Suprapubic skin (tissue), 4 donors: ENCODE measurements around the gene PCBP3. TPM values are rescaled to one million over a fixed set of nuclear protein-coding genes. Genes with fewer than 3 reads are reported as not detected.

Experiments used
- DNase-seq, 2 donors: peaks; one replicate each; pipeline ENCODE4 v3.0.0-alpha.2; 2019; ENCODE audit warnings: low spot score in 2 of 2
- H3K27ac ChIP-seq: fragments of 200-600 bp; sonication (generic); one replicate; pipeline ENCODE4 v1.5.1; 2019
- H3K27me3 ChIP-seq: fragments of 200-600 bp; sonication (generic); one replicate; pipeline ENCODE4 v1.5.1; 2019
- H3K36me3 ChIP-seq: fragments of 200-600 bp; sonication (generic); one replicate; pipeline ENCODE4 v1.5.1; 2019
- H3K4me1 ChIP-seq: fragments of 200-600 bp; sonication (generic); one replicate; pipeline ENCODE4 v1.5.1; 2019
- H3K4me3 ChIP-seq: fragments of 200-600 bp; sonication (generic); one replicate; pipeline ENCODE4 v1.5.1; 2019; ENCODE audit warnings: mild to moderate bottlenecking
- H3K9me3 ChIP-seq: fragments of 200-600 bp; sonication (generic); one replicate; pipeline ENCODE4 v1.5.1; 2019
- EP300 ChIP-seq: sonication (generic); formaldehyde crosslinking; IDR thresholded peaks from one replicate; pipeline ENCODE4 v1.6.1; 2017; ENCODE audit warnings: antibody characterized with exemption
- POLR2A ChIP-seq, 2 donors: fragments of 450-650 bp; IDR thresholded peaks; one replicate each; pipeline ENCODE4 v1.6.1; 2017; ENCODE audit warnings: antibody characterized with exemption in 2 of 2, mild to moderate bottlenecking in 2 of 2, moderate library complexity in 2 of 2
- POLR2AphosphoS5 ChIP-seq, 3 donors: sonication (generic); formaldehyde crosslinking; IDR thresholded peaks; one replicate each; pipeline ENCODE4 v1.6.1; 2017; ENCODE audit warnings: antibody characterized with exemption in 3 of 3
- WGBS: methylation state at CpG from one replicate; pipeline ENCODE4 v1.1.5; 2018; 5-methylcytosine and 5-hydroxymethylcytosine counted together
- total RNA-seq, 4 donors: library from RNA; depleted of rRNA; stranded (reverse); fragments of >200 nt; gene quantifications; one replicate each; pipeline ENCODE4 v1.1.0, GENCODE V29; 2016
- TF ChIP-seq, protein P1 (sequence below), 2 donors: fragments of 200-600 bp in 1 of 2; fragments of 450-650 bp in 1 of 2; sonication (generic) in 1 of 2; IDR thresholded peaks; one replicate each; pipeline ENCODE4 v1.5.1; 2016 to 2019; ENCODE audit warnings: antibody characterized with exemption in 2 of 2, mild to moderate bottlenecking in 1 of 2, moderate library complexity in 1 of 2

The PCBP3 gene
- total RNA-seq, 4 donors from 2014 or later = 0.97 to 7.3 (median 2.7) TPM

DNA sequence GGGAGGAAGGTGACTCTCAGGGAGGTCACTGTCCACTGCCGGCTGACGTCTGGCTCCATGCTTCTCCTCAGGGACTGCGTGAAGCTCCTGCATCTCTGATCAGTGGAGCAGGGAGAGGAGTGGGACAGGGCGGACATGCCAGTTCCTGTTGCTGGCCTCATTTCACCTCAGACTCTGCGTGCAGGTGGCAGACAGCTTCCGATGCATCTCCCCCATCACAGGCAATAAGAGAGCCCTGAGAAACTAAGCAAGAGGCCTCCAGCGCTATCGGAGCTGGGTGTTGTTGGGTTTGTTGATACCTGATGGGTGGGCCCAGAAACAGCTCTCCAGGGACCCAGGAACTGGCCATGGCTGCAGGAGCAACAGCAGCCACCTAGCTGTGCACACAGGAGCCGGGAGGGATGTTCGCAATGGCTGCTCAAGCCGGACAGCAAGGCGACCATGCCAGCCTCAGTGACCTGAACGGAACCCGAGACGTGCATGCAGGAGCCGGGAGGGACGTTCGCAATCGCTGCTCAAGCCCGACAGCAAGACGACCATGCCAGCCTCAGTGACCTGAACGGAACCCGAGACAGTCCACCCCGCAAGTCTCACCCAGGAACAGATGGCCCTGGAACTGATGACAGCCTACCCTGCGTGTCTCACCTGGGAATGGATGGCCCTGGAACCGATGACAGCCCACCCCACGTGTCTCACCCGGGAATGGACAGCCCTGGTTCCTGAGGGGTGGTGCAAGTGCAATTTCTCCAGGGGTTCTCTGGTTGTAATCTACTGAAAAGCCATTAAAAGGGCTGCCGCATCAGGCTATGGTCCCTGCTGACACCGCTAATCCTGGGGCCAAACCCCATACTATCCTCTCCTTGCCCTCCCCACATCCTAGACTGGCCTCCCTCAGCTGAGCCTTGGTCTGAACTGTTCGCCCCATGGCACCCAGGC is 14.2 kb upstream of the PCBP3 start:
- H3K36me3 ChIP-seq = no peaks in the 10 kb centered on the region
- DNase-seq = peak in 1 of 2 donors; percentile 73
- H3K27me3 ChIP-seq = peaks cover 36% of the 10 kb centered on the region
- no peak overlapping the region for H3K4me3 ChIP-seq
- WGBS = 77% methylated on average over 22 of the region's 31 CpGs
- no peaks in the 10 kb centered on the region for H3K4me1 ChIP-seq
- TF ChIP-seq POLR2A (IDR thresholded peaks at IDR 0.05) = no peak
- no peak for TF ChIP-seq EP300
- TF ChIP-seq, protein P1, sequence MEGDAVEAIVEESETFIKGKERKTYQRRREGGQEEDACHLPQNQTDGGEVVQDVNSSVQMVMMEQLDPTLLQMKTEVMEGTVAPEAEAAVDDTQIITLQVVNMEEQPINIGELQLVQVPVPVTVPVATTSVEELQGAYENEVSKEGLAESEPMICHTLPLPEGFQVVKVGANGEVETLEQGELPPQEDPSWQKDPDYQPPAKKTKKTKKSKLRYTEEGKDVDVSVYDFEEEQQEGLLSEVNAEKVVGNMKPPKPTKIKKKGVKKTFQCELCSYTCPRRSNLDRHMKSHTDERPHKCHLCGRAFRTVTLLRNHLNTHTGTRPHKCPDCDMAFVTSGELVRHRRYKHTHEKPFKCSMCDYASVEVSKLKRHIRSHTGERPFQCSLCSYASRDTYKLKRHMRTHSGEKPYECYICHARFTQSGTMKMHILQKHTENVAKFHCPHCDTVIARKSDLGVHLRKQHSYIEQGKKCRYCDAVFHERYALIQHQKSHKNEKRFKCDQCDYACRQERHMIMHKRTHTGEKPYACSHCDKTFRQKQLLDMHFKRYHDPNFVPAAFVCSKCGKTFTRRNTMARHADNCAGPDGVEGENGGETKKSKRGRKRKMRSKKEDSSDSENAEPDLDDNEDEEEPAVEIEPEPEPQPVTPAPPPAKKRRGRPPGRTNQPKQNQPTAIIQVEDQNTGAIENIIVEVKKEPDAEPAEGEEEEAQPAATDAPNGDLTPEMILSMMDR (IDR thresholded peaks at IDR 0.05) = no peak
- no peak for TF ChIP-seq POLR2AphosphoS5 (IDR thresholded peaks at IDR 0.05)
- no peaks in the 10 kb centered on the region for H3K9me3 ChIP-seq
- no peak overlapping the region for H3K27ac ChIP-seq

DNA sequence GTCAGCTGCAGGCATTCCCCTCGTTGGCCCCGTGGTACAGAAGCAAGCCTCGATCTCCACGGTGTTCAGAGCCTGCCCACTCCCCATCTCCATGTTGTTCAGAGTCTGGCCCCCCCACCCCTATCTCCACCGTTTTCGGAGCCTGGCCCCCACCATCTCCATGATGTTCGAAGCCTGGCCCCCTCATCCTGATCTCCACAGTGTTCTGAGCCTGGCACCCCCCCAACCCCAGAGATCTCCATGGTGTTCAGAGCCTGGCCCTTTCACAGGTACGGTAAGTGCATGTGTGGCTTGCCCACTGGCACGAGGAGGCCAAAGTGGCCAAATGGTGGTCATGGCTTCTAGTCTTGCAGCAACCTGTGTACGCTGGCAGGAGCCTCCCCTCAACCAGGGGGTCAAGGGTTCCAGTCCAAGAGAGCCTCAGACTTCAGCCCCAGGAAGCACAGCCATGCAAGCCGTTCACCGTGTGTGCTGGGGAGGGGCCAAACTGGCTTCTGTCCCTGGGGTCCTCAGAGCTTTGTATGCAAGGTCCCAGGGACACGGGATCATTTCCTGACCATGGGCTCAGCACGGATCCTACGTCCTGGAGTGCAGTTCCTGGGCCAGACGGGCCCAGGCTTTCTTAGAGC is 13.3 kb upstream of the PCBP3 start:
- Histone ChIP-seq H3K4me3 (no peak overlapping the region), H3K27me3 (peaks cover 33% of the 10 kb centered on the region), H3K4me1 (no peaks in the 10 kb centered on the region), H3K36me3 (no peaks in the 10 kb centered on the region), H3K9me3 (no peaks in the 10 kb centered on the region), H3K27ac (no peak overlapping the region)
- no peak for TF ChIP-seq POLR2AphosphoS5 (IDR thresholded peaks at IDR 0.05)
- TF ChIP-seq POLR2A (IDR thresholded peaks at IDR 0.05) = no peak
- TF ChIP-seq, protein P1 (IDR thresholded peaks at IDR 0.05) = no peak
- TF ChIP-seq EP300 = no peak
- DNase-seq = no peak
- 89% methylated on average over 7 of the region's 16 CpGs for WGBS

DNA sequence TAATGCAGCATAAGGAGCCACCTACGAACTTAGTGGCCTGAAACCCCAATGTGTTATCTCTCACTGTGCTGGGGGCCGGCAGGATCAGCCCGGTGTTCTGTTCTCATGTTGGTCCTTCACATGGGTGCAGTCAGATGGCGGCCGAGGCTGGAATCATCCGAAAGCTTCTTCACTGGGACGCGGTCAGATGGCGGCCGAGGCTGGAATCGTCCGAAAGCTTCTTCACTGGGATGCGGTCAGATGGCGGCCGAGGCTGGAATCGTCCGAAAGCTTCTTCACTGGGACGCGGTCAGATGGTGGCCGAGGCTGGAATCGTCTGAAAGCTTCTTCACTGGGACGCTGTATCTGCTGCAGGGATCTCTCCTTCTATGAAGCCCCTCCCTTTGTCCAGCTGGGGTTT is 12.6 kb upstream of the PCBP3 start:
- H3K36me3 ChIP-seq = no peaks in the 10 kb centered on the region
- peaks cover 29% of the 10 kb centered on the region for H3K27me3 ChIP-seq
- H3K9me3 ChIP-seq = no peaks in the 10 kb centered on the region
- TF ChIP-seq, protein P1 (IDR thresholded peaks at IDR 0.05) = no peak
- no peak for TF ChIP-seq POLR2AphosphoS5 (IDR thresholded peaks at IDR 0.05)
- no peak for TF ChIP-seq POLR2A (IDR thresholded peaks at IDR 0.05)
- TF ChIP-seq EP300 = no peak
- H3K27ac ChIP-seq = no peak overlapping the region
- H3K4me3 ChIP-seq = no peak overlapping the region
- DNase-seq = no peak
- WGBS = 90% methylated on average over 22 of the region's 22 CpGs
- H3K4me1 ChIP-seq = no peaks in the 10 kb centered on the region

DNA sequence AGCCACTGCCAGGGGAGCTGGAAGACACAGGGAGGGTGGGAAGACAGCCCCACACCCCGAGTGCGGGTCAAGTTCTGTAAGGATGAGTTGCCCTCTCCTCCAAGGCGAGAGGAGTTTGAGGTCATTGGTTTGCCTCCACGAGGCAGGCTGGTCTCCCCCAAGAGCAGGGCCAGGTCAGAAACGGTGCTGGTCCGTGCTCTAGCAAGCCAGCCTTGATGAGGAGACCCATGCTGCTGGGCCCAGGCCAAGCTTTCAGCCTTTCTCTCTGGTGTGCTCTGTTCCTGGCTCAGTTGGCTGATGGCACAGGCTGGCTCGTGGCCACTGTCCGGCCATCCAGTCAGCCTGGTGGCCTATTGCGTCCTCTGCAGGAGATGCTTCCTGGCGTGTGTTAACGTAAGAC is 12.0 kb upstream of the PCBP3 start:
- WGBS = 90% methylated on average over 11 of the region's 11 CpGs
- Histone ChIP-seq H3K4me1 (no peaks in the 10 kb centered on the region), H3K27me3 (peaks cover 29% of the 10 kb centered on the region), H3K36me3 (no peaks in the 10 kb centered on the region), H3K4me3 (no peak overlapping the region), H3K9me3 (no peaks in the 10 kb centered on the region), H3K27ac (no peak overlapping the region)
- no peak for DNase-seq
- TF ChIP-seq, protein P1 (IDR thresholded peaks at IDR 0.05) = no peak
- TF ChIP-seq POLR2A (IDR thresholded peaks at IDR 0.05) (no peak), POLR2AphosphoS5 (IDR thresholded peaks at IDR 0.05) (no peak), EP300 (no peak)

DNA sequence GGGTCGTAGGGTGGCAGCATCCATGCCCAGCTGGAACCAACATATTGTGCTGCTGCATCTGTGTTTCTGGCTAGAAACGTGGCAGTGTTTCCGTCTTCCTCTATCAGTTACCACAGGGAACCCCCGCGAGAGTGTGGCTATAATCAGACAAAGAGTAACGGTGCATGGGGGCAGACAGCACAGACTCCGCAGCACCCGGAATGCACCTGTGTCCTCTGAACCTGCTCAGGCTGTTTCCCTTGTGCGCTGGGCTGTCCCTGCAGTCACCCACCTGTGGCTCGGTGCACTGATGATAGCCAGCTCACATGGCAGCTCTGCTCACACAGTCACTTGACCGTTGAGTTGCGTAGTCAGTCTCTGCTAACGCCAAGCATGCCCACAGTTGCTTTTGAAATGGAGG is 11.4 kb upstream of the PCBP3 start:
- DNase-seq = no peak
- TF ChIP-seq EP300 (no peak), POLR2AphosphoS5 (IDR thresholded peaks at IDR 0.05) (no peak), POLR2A (IDR thresholded peaks at IDR 0.05) (no peak)
- TF ChIP-seq, protein P1 (IDR thresholded peaks at IDR 0.05) = no peak
- Histone ChIP-seq H3K27me3 (peaks cover 32% of the 10 kb centered on the region), H3K36me3 (no peaks in the 10 kb centered on the region), H3K4me3 (no peak overlapping the region), H3K27ac (no peak overlapping the region), H3K4me1 (no peaks in the 10 kb centered on the region), H3K9me3 (no peaks in the 10 kb centered on the region)
- 91% methylated on average over 13 of the region's 13 CpGs for WGBS
